K562 (cell line): ENCODE results near the gene RPP21. TPM values are rescaled to one million over a fixed set of nuclear protein-coding genes. Genes with fewer than 3 reads are reported as not detected.

Source experiments
- ATF6 ChIP-seq: sonication (generic); formaldehyde crosslinking; IDR thresholded peaks from 2 replicates; pipeline ENCODE4 v1.4.0; 2020; ENCODE audit warnings: mild to moderate bottlenecking, missing genetic modification reagents
- BACH1 ChIP-seq: fragments of 200-800 bp; sonication (Bioruptor generic); IDR thresholded peaks from 2 replicates; pipeline ENCODE4 v1.6.1; 2016; ENCODE audit warnings: missing genetic modification characterization, missing compliant biosample characterization
- CHD1 ChIP-seq: fragments of 200-600 bp; sonication (generic); IDR thresholded peaks from one replicate; pipeline ENCODE4 v1.6.1; 2012; ENCODE audit warnings: mild to moderate bottlenecking, moderate library complexity, low read length, inconsistent platforms
- CHD4 ChIP-seq: fragments of 200-600 bp; sonication (generic); IDR thresholded peaks from 3 replicates; pipeline ENCODE4 v1.6.1; 2012; ENCODE audit warnings: low read depth, mild to moderate bottlenecking, mixed read lengths, low read length, inconsistent platforms; ENCODE audit not compliant: insufficient read depth, insufficient replicate concordance, poor library complexity, severe bottlenecking
- DDX20 ChIP-seq: fragments of 450-650 bp; IDR thresholded peaks from 2 replicates; pipeline ENCODE4 v1.6.1; 2016; ENCODE audit warnings: missing genetic modification characterization, low read depth, mild to moderate bottlenecking, missing compliant biosample characterization, moderate library complexity
- ERF ChIP-seq: fragments of 450-650 bp; formaldehyde crosslinking; IDR thresholded peaks from 2 replicates; pipeline ENCODE4 v1.4.0; 2020; ENCODE audit warnings: mild to moderate bottlenecking, mixed read lengths
- GMEB1 ChIP-seq: fragments of 250-450 bp; sonication (Bioruptor Pico); IDR thresholded peaks from 2 replicates; pipeline ENCODE4 v1.4.0; 2020; ENCODE audit warnings: mild to moderate bottlenecking
- HDGF ChIP-seq: fragments of 450-650 bp; IDR thresholded peaks from 2 replicates; pipeline ENCODE4 v1.6.1; 2016
- MLX ChIP-seq, 2 experiments: fragments of 450-650 bp in 1 of 2; sonication (generic) in 1 of 2; formaldehyde crosslinking; conservative IDR thresholded peaks; 2 replicates each; pipeline versions ENCODE4 v1.4.0 to v1.8.1; 2020 to 2022; ENCODE audit warnings: mild to moderate bottlenecking in 1 of 2, missing genetic modification reagents in 1 of 2
- RBM25 ChIP-seq: fragments of 200-400 bp; formaldehyde crosslinking; IDR thresholded peaks from 2 replicates; pipeline ENCODE4 v1.6.1; 2018; ENCODE audit warnings: low read length, low read depth, moderate library complexity; ENCODE audit not compliant: severe bottlenecking
- THAP12 ChIP-seq: fragments of 250-450 bp; sonication (Bioruptor Pico); IDR thresholded peaks from 2 replicates; pipeline ENCODE4 v1.9.0; 2021; ENCODE audit warnings: mild to moderate bottlenecking, inconsistent platforms
- ZBTB1 ChIP-seq: sonication (generic); formaldehyde crosslinking; IDR thresholded peaks from 2 replicates; pipeline ENCODE4 v1.8.1; 2023; ENCODE audit warnings: missing genetic modification reagents, low read depth, mild to moderate bottlenecking, borderline replicate concordance
- ZBTB34 ChIP-seq: fragments of 250-450 bp; sonication (Bioruptor Pico); IDR thresholded peaks from 2 replicates; pipeline ENCODE4 v1.8.0; 2021; ENCODE audit warnings: mild to moderate bottlenecking, moderate library complexity
- ZHX1 ChIP-seq: fragments of 150-350 bp; conservative IDR thresholded peaks from 2 replicates; pipeline ENCODE4 v1.6.1; 2014; ENCODE audit warnings: low read length
- ZKSCAN3 ChIP-seq: fragments of 250-450 bp; sonication (Bioruptor Pico); IDR thresholded peaks from 2 replicates; pipeline ENCODE4 v1.4.0; 2020
- ZNF133 ChIP-seq: fragments of 250-450 bp; sonication (Bioruptor Pico); IDR thresholded peaks from 2 replicates; pipeline ENCODE4 v1.4.0; 2020; ENCODE audit warnings: mild to moderate bottlenecking
- polyA plus RNA-seq, 8 experiments: library from polyadenylated mRNA; depleted of rRNA in 4 of 8; stranded (reverse) in 5 of 8; unstranded in 3 of 8; fragments of >200 nt; fragmentation: Nextera tagmentation in 2 of 8; fragmentation: Illumina TruSeq in 1 of 8; extraction: Ambion mirVana in 2 of 8; extraction: Trizol in 1 of 8; gene quantifications; 2 replicates each; pipeline versions ENCODE4 v1.2.1 to v1.2.3, GENCODE V29; 2011 to 2014; ENCODE audit warnings: inconsistent platforms in 1 of 8, missing spikeins in 1 of 8
- total RNA-seq, 7 experiments: library from RNA; depleted of rRNA in 6 of 7; stranded (reverse); fragments of >200 nt in 6 of 7; fragmentation: Illumina TruSeq in 2 of 7; extraction: Trizol in 2 of 7; gene quantifications; 2 replicates each; pipeline versions ENCODE4 v1.2.1 to v1.2.3, GENCODE V29; 2011 to 2021; ENCODE audit warnings: low replicate concordance in 1 of 7

RPP21 gene
- total and polyA plus RNA-seq, 9 of the 15 experiments (the other 6 are each of a cell fraction or from before 2014, with no cell fraction given), result 62.1 to 362 (median 166) TPM

GRCh38 chr6:30344191-30344867 lies 627 bp upstream of the RPP21 start (continued):
- TF ChIP-seq THAP12 (CRISPR knock-in tag) (no peak), HDGF (0 out of 2 replicates have a peak, but pooled peaks have one; percentile 51), ERF (CRISPR knock-in tag) (no peak), BACH1 (tag) (no peak), ZNF133 (CRISPR knock-in tag) (no peak), CHD4 (no peak), ZKSCAN3 (no peak), ZHX1 (no peak), ATF6 (no peak), MLX (CRISPR knock-in tag; conservative IDR thresholded peaks at IDR 0.05) (no peak), ZBTB34 (CRISPR knock-in tag) (no peak), CHD1 (no peak), RBM25 (no peak), ZBTB1 (no peak), GMEB1 (CRISPR knock-in tag) (no peak), DDX20 (tag) (no peak)
